22Rv1 (cell line): ENCODE data around the gene IFITM1.
"Not testable (repeated sequence)": the region's sequence is repeated elsewhere in the genome, so short reads cannot be mapped to it uniquely, and the experiment has no call there.

Experiments used
- CTCF ChIP-seq: fragments of 450-650 bp; IDR thresholded peaks from 2 replicates; pipeline ENCODE4 v1.5.1; 2017; ENCODE audit warnings: mild to moderate bottlenecking
- ZFX ChIP-seq: fragments of 450-650 bp; IDR thresholded peaks from 2 replicates; pipeline ENCODE4 v1.6.1; 2017; ENCODE audit warnings: antibody characterized with exemption, borderline replicate concordance

- not testable (repeated sequence) for TF ChIP-seq CTCF, ZFX
Observed at GRCh38 chr11:311013-311748, 2.7 kb upstream of the IFITM1 start.
